ENCODE results near the gene GRK2.

GRCh38 chr11:67256477-67257135 lies 9.7 kb upstream of the GRK2 start:
- TF ChIP-seq YY1 (IDR thresholded peaks at IDR 0.05; ENCODE audit: low read depth) (no peak), TCF12 (IDR thresholded peaks at IDR 0.05; ENCODE audit: low read depth) (no peak), REST (IDR thresholded peaks at IDR 0.05; ENCODE audit: low read depth) (no peak), TAF1 (IDR thresholded peaks at IDR 0.05; ENCODE audit: low read depth) (no peak), CEBPB (IDR thresholded peaks at IDR 0.05) (no peak), EP300 (IDR thresholded peaks at IDR 0.05; ENCODE audit: borderline replicate concordance) (no peak), RAD21 (IDR thresholded peaks at IDR 0.05; ENCODE audit: low read depth) (no peak), EGR1 (IDR thresholded peaks at IDR 0.05) (no peak)
